Panc1 (cell line): ENCODE measurements around the gene C4BPA.

ENCODE experiments used
- POLR2AphosphoS5 ChIP-seq: IDR thresholded peaks from 2 replicates; pipeline ENCODE4 v1.6.1; 2012; ENCODE audit warnings: mild to moderate bottlenecking, low read depth, low read length, moderate library complexity
- TCF7L2 ChIP-seq: IDR thresholded peaks from 2 replicates; pipeline ENCODE4 v1.6.1; 2011; ENCODE audit warnings: mild to moderate bottlenecking, low read depth, low read length, inconsistent platforms
- TF ChIP-seq, protein P1 (sequence below): fragments of 450-650 bp; IDR thresholded peaks from 2 replicates; pipeline ENCODE4 v1.5.1; 2017; ENCODE audit warnings: mild to moderate bottlenecking
- TF ChIP-seq, protein P2 (sequence below), 2 experiments: IDR thresholded peaks; 2 replicates each; pipeline ENCODE4 v1.6.1; 2011 to 2012; ENCODE audit warnings: low read depth in 2 of 2, control low read depth in 1 of 2, low read length in 1 of 2, mild to moderate bottlenecking in 1 of 2, moderate library complexity in 1 of 2; ENCODE audit not compliant: insufficient read depth in 1 of 2

DNA sequence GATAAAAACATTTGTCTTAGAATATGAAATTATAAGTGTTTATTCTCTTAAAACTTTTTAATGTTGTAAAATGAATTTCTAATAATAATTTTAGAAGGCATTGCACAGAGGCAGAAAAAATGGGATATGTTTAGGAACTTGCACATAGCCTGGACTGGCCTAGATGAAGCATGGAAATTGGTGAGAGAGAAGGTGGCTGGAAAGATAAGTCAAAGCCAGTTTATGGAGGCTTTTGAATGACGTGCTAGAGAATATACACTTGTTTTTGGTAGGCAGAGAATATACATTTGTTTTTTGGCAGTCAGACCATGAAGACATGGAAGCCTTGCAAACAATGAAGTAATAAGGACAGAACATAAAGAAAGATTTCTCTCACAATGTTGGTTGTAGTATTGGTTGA is 2.3 kb upstream of the C4BPA start:
- TF ChIP-seq POLR2AphosphoS5 (no peak), TCF7L2 (no peak)
- TF ChIP-seq, protein P1, sequence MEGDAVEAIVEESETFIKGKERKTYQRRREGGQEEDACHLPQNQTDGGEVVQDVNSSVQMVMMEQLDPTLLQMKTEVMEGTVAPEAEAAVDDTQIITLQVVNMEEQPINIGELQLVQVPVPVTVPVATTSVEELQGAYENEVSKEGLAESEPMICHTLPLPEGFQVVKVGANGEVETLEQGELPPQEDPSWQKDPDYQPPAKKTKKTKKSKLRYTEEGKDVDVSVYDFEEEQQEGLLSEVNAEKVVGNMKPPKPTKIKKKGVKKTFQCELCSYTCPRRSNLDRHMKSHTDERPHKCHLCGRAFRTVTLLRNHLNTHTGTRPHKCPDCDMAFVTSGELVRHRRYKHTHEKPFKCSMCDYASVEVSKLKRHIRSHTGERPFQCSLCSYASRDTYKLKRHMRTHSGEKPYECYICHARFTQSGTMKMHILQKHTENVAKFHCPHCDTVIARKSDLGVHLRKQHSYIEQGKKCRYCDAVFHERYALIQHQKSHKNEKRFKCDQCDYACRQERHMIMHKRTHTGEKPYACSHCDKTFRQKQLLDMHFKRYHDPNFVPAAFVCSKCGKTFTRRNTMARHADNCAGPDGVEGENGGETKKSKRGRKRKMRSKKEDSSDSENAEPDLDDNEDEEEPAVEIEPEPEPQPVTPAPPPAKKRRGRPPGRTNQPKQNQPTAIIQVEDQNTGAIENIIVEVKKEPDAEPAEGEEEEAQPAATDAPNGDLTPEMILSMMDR = no peak
- TF ChIP-seq, protein P2, sequence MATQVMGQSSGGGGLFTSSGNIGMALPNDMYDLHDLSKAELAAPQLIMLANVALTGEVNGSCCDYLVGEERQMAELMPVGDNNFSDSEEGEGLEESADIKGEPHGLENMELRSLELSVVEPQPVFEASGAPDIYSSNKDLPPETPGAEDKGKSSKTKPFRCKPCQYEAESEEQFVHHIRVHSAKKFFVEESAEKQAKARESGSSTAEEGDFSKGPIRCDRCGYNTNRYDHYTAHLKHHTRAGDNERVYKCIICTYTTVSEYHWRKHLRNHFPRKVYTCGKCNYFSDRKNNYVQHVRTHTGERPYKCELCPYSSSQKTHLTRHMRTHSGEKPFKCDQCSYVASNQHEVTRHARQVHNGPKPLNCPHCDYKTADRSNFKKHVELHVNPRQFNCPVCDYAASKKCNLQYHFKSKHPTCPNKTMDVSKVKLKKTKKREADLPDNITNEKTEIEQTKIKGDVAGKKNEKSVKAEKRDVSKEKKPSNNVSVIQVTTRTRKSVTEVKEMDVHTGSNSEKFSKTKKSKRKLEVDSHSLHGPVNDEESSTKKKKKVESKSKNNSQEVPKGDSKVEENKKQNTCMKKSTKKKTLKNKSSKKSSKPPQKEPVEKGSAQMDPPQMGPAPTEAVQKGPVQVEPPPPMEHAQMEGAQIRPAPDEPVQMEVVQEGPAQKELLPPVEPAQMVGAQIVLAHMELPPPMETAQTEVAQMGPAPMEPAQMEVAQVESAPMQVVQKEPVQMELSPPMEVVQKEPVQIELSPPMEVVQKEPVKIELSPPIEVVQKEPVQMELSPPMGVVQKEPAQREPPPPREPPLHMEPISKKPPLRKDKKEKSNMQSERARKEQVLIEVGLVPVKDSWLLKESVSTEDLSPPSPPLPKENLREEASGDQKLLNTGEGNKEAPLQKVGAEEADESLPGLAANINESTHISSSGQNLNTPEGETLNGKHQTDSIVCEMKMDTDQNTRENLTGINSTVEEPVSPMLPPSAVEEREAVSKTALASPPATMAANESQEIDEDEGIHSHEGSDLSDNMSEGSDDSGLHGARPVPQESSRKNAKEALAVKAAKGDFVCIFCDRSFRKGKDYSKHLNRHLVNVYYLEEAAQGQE (IDR thresholded peaks at IDR 0.05; ENCODE audit: insufficient read depth in 1 of 2, low read depth in 2 of 2, low read length in 1 of 2) = no peak
